Measurements from ENCODE around the gene MTHFD2L. TPM values are rescaled to one million over a fixed set of nuclear protein-coding genes. Genes with fewer than 3 reads are reported as not detected.
A peak's percentile ranks its signal among the peaks of the same experiment; 100 is the strongest.

The MTHFD2L gene
- total RNA-seq, 1 donor from 2014 or later: 14.6 TPM

GRCh38 chr4:74158466-74159142 is 686 bp downstream of the MTHFD2L start:
- Mint-ChIP-seq H3K36me3 (peaks cover 16% of the 10 kb centered on the region), H3K27me3 (no peaks in the 10 kb centered on the region), H3K4me1 (ENCODE audit: unreplicated experiment) (peaks cover 20% of the 10 kb centered on the region), H3K9me3 (no peaks in the 10 kb centered on the region), H3K27ac (peak overlapping the region; percentile 82), H3K4me3 (peak overlapping the region; percentile 90)
- no peak for TF ChIP-seq CTCF (conservative IDR thresholded peaks at IDR 0.05)
- DNase-seq (ENCODE audit: extremely low spot score, unreplicated experiment): no peak

- TF ChIP-seq CTCF (conservative IDR thresholded peaks at IDR 0.05): no peak
- Mint-ChIP-seq H3K36me3 (peaks cover 18% of the 10 kb centered on the region), H3K27ac (peak overlapping the region; percentile 82), H3K27me3 (no peaks in the 10 kb centered on the region), H3K4me1 (ENCODE audit: unreplicated experiment) (peaks cover 20% of the 10 kb centered on the region), H3K9me3 (no peaks in the 10 kb centered on the region), H3K4me3 (peak overlapping the region; percentile 90)
- no peak for DNase-seq (ENCODE audit: extremely low spot score, unreplicated experiment)
Measured at GRCh38 chr4:74159143-74159709, 1.3 kb downstream of the MTHFD2L start.

- peaks cover 24% of the 10 kb centered on the region for H3K36me3 Mint-ChIP-seq
- H3K9me3 Mint-ChIP-seq: no peaks in the 10 kb centered on the region
- H3K4me1 Mint-ChIP-seq (ENCODE audit: unreplicated experiment): peaks cover 17% of the 10 kb centered on the region
- H3K4me3 Mint-ChIP-seq: no peak overlapping the region
- H3K27ac Mint-ChIP-seq: no peak overlapping the region
- TF ChIP-seq CTCF (conservative IDR thresholded peaks at IDR 0.05): no peak
- DNase-seq (ENCODE audit: extremely low spot score, unreplicated experiment): no peak
- no peaks in the 10 kb centered on the region for H3K27me3 Mint-ChIP-seq
Measured at GRCh38 chr4:74161666-74162450, 3.9 kb downstream of the MTHFD2L start.

GRCh38 chr4:74166135-74166534 is 8.2 kb downstream of the MTHFD2L start:
- Mint-ChIP-seq H3K36me3 (peaks cover 27% of the 10 kb centered on the region), H3K9me3 (no peaks in the 10 kb centered on the region), H3K27ac (no peak overlapping the region), H3K4me3 (no peak overlapping the region), H3K27me3 (no peaks in the 10 kb centered on the region), H3K4me1 (ENCODE audit: unreplicated experiment) (peaks cover 10% of the 10 kb centered on the region)
- DNase-seq (ENCODE audit: extremely low spot score, unreplicated experiment): no peak
- TF ChIP-seq CTCF (conservative IDR thresholded peaks at IDR 0.05): no peak

- Mint-ChIP-seq H3K9me3 (no peaks in the 10 kb centered on the region), H3K4me3 (no peak overlapping the region), H3K27ac (no peak overlapping the region), H3K36me3 (peaks cover 20% of the 10 kb centered on the region), H3K4me1 (ENCODE audit: unreplicated experiment) (peaks cover 3% of the 10 kb centered on the region), H3K27me3 (no peaks in the 10 kb centered on the region)
- no peak for TF ChIP-seq CTCF (conservative IDR thresholded peaks at IDR 0.05)
- no peak for DNase-seq (ENCODE audit: extremely low spot score, unreplicated experiment)
Measured at GRCh38 chr4:74166818-74167217, 8.9 kb downstream of the MTHFD2L start.

Data from type B pancreatic cell (in vitro differentiated cells).